GM23338 (cell line): ENCODE results near the gene ANTXR1. TPM values are rescaled to one million over a fixed set of nuclear protein-coding genes. Genes with fewer than 3 reads are reported as not detected.

Source experiments
- ATAC-seq: fragments of 200-7000 bp; cut with Tn5 transposase; 3 replicates; pipeline ENCODE4 v1.9.1; 2020
- DNase-seq: peaks from one replicate; pipeline ENCODE4 v3.0.0-alpha.2; 2015; ENCODE audit warnings: low spot score
- H2AFZ ChIP-seq: fragments of 200-600 bp; sonication (generic); 2 replicates; pipeline ENCODE4 v1.8.0; 2016; ENCODE audit warnings: antibody characterized with exemption, mild to moderate bottlenecking, moderate library complexity
- H3F3A ChIP-seq: fragments of 200-600 bp; sonication (generic); replicated peaks from 2 replicates; pipeline ENCODE4 v1.8.0; 2017; ENCODE audit warnings: antibody characterized with exemption, mixed run types, low read depth
- H3K27ac ChIP-seq: fragments of 200-600 bp; sonication (generic); 2 replicates; pipeline ENCODE4 v1.6.1; 2016; ENCODE audit warnings: low read depth
- H3K27me3 ChIP-seq: fragments of 200-600 bp; sonication (generic); 2 replicates; pipeline ENCODE4 v1.8.0; 2016; ENCODE audit warnings: mild to moderate bottlenecking, mixed run types, moderate library complexity; ENCODE audit not compliant: insufficient read depth
- H3K36me3 ChIP-seq: fragments of 200-600 bp; sonication (generic); 2 replicates; pipeline ENCODE4 v1.8.0; 2016; ENCODE audit warnings: mild to moderate bottlenecking; ENCODE audit not compliant: insufficient read depth
- H3K4me1 ChIP-seq: fragments of 200-600 bp; sonication (generic); 2 replicates; pipeline ENCODE4 v1.8.0; 2016; ENCODE audit warnings: mild to moderate bottlenecking, moderate library complexity; ENCODE audit not compliant: insufficient read depth
- H3K4me2 ChIP-seq: fragments of 200-600 bp; sonication (generic); 2 replicates; pipeline ENCODE4 v1.7.1; 2017; ENCODE audit warnings: mixed run types
- H3K4me3 ChIP-seq: fragments of 200-600 bp; sonication (generic); 2 replicates; pipeline ENCODE4 v1.6.1; 2016; ENCODE audit warnings: mixed run types
- H3K79me2 ChIP-seq: fragments of 200-600 bp; sonication (generic); replicated peaks from 2 replicates; pipeline ENCODE4 v1.8.0; 2017; ENCODE audit warnings: mild to moderate bottlenecking; ENCODE audit not compliant: insufficient read depth
- H3K9me2 ChIP-seq: fragments of 200-600 bp; sonication (generic); 2 replicates; pipeline ENCODE4 v1.8.0; 2017; ENCODE audit not compliant: insufficient read depth
- H4K20me1 ChIP-seq: fragments of 200-600 bp; sonication (generic); replicated peaks from 2 replicates; pipeline ENCODE4 v1.8.0; 2017; ENCODE audit warnings: mild to moderate bottlenecking; ENCODE audit not compliant: insufficient read depth
- H3K27ac Mint-ChIP-seq: 2 replicates; pipeline ENCODE4 v1.8.0; 2020; ENCODE audit warnings: inconsistent platforms, mild to moderate bottlenecking, moderate library complexity, mixed read lengths
- H3K27me3 Mint-ChIP-seq: 3 replicates; pipeline ENCODE4 v1.8.0; 2022; ENCODE audit warnings: low read depth, mild to moderate bottlenecking, moderate library complexity, mixed read lengths, inconsistent platforms; ENCODE audit not compliant: insufficient read depth, poor library complexity
- H3K36me3 Mint-ChIP-seq: 3 replicates; pipeline ENCODE4 v1.8.0; 2021; ENCODE audit warnings: low read depth, mild to moderate bottlenecking, inconsistent platforms, moderate library complexity, mixed read lengths
- H3K4me1 Mint-ChIP-seq: 3 replicates; pipeline ENCODE4 v1.8.0; 2020; ENCODE audit warnings: mild to moderate bottlenecking, inconsistent platforms, mixed read lengths
- H3K4me3 Mint-ChIP-seq: 3 replicates; pipeline ENCODE4 v1.8.0; 2021; ENCODE audit warnings: moderate library complexity, mild to moderate bottlenecking, inconsistent platforms, mixed read lengths
- H3K9me3 Mint-ChIP-seq: 3 replicates; pipeline ENCODE4 v1.8.0; 2020; ENCODE audit warnings: moderate library complexity, mild to moderate bottlenecking, inconsistent platforms, mixed read lengths
- CREB1 ChIP-seq: fragments of 250-450 bp; sonication (Bioruptor Pico); IDR thresholded peaks from 2 replicates; pipeline ENCODE4 v1.5.0; 2020; ENCODE audit warnings: low read depth, mild to moderate bottlenecking, moderate library complexity
- CTCF ChIP-seq, 2 experiments: fragments of 200-600 bp in 1 of 2; sonication (generic) in 1 of 2; conservative IDR thresholded peaks; 2 replicates each; pipeline versions ENCODE4 v1.5.1 to v1.6.1; 2016 to 2017; ENCODE audit warnings: antibody characterized with exemption in 2 of 2, low read depth in 2 of 2, mild to moderate bottlenecking in 2 of 2, moderate library complexity in 1 of 2
- EZH2phosphoT487 ChIP-seq: fragments of 200-600 bp; sonication (generic); IDR thresholded peaks from one replicate; pipeline ENCODE4 v1.8.1; 2018; ENCODE audit warnings: antibody characterized with exemption; ENCODE audit not compliant: unreplicated experiment
- JUNB ChIP-seq: IDR thresholded peaks from one replicate; pipeline ENCODE4 v1.6.1; 2016; ENCODE audit warnings: antibody characterized with exemption; ENCODE audit not compliant: unreplicated experiment
- POLR2AphosphoS5 ChIP-seq: IDR thresholded peaks from 2 replicates; pipeline ENCODE4 v1.6.1; 2016; ENCODE audit warnings: antibody characterized with exemption, low read depth
- REST ChIP-seq: IDR thresholded peaks from one replicate; pipeline ENCODE4 v1.6.1; 2018; ENCODE audit warnings: antibody characterized with exemption; ENCODE audit not compliant: unreplicated experiment
- ZNF114 ChIP-seq: fragments of 250-450 bp; sonication (Bioruptor Pico); IDR thresholded peaks from 2 replicates; pipeline ENCODE4 v1.5.0; 2020; ENCODE audit warnings: mild to moderate bottlenecking, moderate library complexity
- ZNF331 ChIP-seq: fragments of 250-450 bp; sonication (Bioruptor Pico); IDR thresholded peaks from 2 replicates; pipeline ENCODE4 v1.5.0; 2020; ENCODE audit warnings: low read depth, mild to moderate bottlenecking, moderate library complexity
- polyA plus RNA-seq: library from polyadenylated mRNA; unstranded; fragments of >200 nt; fragmentation: Nextera tagmentation; extraction: Ambion mirVana; gene quantifications from 2 replicates; pipeline ENCODE4 v1.2.1, GENCODE V29; 2016
- total RNA-seq: library from RNA; depleted of rRNA; stranded (reverse); fragments of >200 nt; shearing (Covaris generic); gene quantifications from 2 replicates; pipeline ENCODE4 v1.2.3, GENCODE V29; 2014
- TF ChIP-seq, protein P1 (sequence below): IDR thresholded peaks from 2 replicates; pipeline ENCODE4 v1.6.1; 2016; ENCODE audit warnings: antibody characterized with exemption

ANTXR1 gene
- total and polyA plus RNA-seq, 2 experiments from 2014 or later, result 16.1 to 23.1 TPM

DNA sequence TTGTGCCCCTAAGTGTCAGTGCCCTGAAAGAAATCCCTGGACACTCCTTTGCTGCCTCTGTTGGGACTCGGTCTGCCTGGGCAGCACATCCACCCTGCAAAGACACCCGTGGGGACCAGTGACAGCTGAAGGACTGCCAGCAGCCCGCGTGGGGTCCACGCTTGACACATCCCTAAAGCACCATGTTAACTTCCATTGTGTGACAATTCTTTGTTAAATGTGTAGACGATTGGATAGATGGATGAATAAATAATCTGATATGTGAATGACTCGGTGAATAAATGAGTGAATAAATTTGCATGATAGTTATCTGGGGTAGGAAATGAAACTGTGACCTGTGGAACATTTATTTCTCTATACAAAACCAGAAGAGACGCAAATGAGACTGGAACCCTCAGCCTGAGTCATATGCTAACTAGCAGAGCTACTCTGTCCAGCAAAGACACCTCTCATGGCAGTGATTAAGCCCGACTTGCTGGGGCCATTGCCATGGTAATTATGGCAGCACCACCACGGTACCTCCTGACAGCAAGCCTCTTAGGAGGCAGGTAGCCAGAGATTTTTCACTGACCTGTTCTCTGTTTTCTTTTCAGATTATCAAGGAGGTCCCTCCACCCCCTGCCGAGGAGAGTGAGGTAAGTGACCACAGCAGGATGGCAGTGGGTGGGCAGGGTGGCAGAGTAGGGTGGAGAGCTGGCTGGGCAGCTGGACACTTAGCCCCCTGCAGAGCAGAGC, 156.8 kb downstream of the ANTXR1 start:
- Histone ChIP-seq H3F3A (no peaks in the 10 kb centered on the region), H3K9me2 (peaks cover 3% of the 10 kb centered on the region; the same call in 1 of the 2 replicates), H4K20me1 (no peaks in the 10 kb centered on the region; the same call in 1 of the 2 replicates), H3K4me3 (no peak overlapping the region), H2AFZ (no peak overlapping the region), H3K4me1 (no peaks in the 10 kb centered on the region), H3K4me2 (no peak overlapping the region), H3K27me3 (no peaks in the 10 kb centered on the region), H3K79me2 (no peaks in the 10 kb centered on the region), H3K36me3 (no peaks in the 10 kb centered on the region), H3K27ac (no peak overlapping the region)
- Mint-ChIP-seq H3K27me3 (peaks cover 3% of the 10 kb centered on the region), H3K9me3 (no peaks in the 10 kb centered on the region), H3K4me1 (peaks cover 12% of the 10 kb centered on the region), H3K4me3 (no peak overlapping the region), H3K27ac (no peak overlapping the region), H3K36me3 (peaks cover 4% of the 10 kb centered on the region; the same call in 2 of the 3 replicates)
- ATAC-seq (peak; percentile 34; the same call in 1 of the 3 replicates), DNase-seq (no peak)
- no peak for TF ChIP-seq JUNB
- TF ChIP-seq ZNF114, result no peak
- no peak for TF ChIP-seq EZH2phosphoT487
- no peak for TF ChIP-seq REST
- no peak for TF ChIP-seq ZNF331 (CRISPR knock-in tag)

DNA sequence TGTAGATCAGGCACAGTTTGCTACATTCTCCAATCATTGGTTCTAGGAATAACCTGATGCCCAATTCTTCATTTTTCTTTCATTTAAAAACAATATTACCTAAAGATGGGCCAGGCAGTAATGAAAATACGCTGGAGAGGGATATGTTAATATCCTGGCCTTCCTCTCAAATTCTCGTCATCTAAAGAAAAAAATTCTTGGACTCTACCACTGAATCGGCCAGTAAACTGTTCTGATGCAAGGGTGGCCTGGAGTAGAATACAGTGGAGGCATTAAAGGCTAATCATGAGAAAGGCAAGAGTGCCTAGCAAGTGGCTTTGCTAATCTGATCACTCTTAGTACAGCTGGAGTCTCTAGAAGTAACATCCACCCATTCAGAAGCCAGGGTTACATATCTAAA, 157.7 kb downstream of the ANTXR1 start:
- Mint-ChIP-seq H3K4me3 (no peak overlapping the region), H3K27ac (no peak overlapping the region), H3K27me3 (peaks cover 3% of the 10 kb centered on the region), H3K36me3 (peaks cover 4% of the 10 kb centered on the region; the same call in 2 of the 3 replicates), H3K4me1 (peaks cover 12% of the 10 kb centered on the region), H3K9me3 (no peaks in the 10 kb centered on the region)
- DNase-seq, result no peak
- H3K4me3 ChIP-seq, result no peak overlapping the region
- ATAC-seq, result no peak
- H3K27ac ChIP-seq, result no peak overlapping the region
- H3K27me3 ChIP-seq, result no peaks in the 10 kb centered on the region
- H3K36me3 ChIP-seq, result no peaks in the 10 kb centered on the region
- H3K4me2 ChIP-seq, result no peak overlapping the region
- no peaks in the 10 kb centered on the region for H3K79me2 ChIP-seq
- no peak overlapping the region for H2AFZ ChIP-seq
- H3F3A ChIP-seq, result no peaks in the 10 kb centered on the region
- H3K4me1 ChIP-seq, result no peaks in the 10 kb centered on the region
- no peaks in the 10 kb centered on the region; the same call in 1 of the 2 replicates for H4K20me1 ChIP-seq
- peaks cover 3% of the 10 kb centered on the region; the same call in 1 of the 2 replicates for H3K9me2 ChIP-seq
- TF ChIP-seq EZH2phosphoT487 (no peak), POLR2AphosphoS5 (no peak), CREB1 (CRISPR knock-in tag) (no peak), REST (no peak), ZNF114 (no peak), CTCF (conservative IDR thresholded peaks at IDR 0.05; ENCODE audit: low read depth in 2 of 2) (no peak), JUNB (no peak), ZNF331 (CRISPR knock-in tag) (no peak)
- TF ChIP-seq, protein P1, sequence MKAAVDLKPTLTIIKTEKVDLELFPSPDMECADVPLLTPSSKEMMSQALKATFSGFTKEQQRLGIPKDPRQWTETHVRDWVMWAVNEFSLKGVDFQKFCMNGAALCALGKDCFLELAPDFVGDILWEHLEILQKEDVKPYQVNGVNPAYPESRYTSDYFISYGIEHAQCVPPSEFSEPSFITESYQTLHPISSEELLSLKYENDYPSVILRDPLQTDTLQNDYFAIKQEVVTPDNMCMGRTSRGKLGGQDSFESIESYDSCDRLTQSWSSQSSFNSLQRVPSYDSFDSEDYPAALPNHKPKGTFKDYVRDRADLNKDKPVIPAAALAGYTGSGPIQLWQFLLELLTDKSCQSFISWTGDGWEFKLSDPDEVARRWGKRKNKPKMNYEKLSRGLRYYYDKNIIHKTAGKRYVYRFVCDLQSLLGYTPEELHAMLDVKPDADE, result no peak
